NB4 (cell line): ENCODE results near the gene POLD1.

Experiments used
- DNase-seq: peaks from one replicate; pipeline ENCODE4 v3.0.0; 2010; ENCODE audit warnings: low read depth
- H3K4me3 ChIP-seq: one replicate; pipeline ENCODE4 v1.5.1; 2011; ENCODE audit warnings: mild to moderate bottlenecking, low read depth, low read length, moderate library complexity
- MYC ChIP-seq: IDR thresholded peaks from 2 replicates; pipeline ENCODE4 v1.6.1; 2011; ENCODE audit warnings: low read depth, low read length
- POLR2A ChIP-seq: IDR thresholded peaks from 2 replicates; pipeline ENCODE4 v1.6.1; 2011; ENCODE audit warnings: mild to moderate bottlenecking; ENCODE audit not compliant: insufficient read length; ENCODE audit errors: extremely low read depth
- TF ChIP-seq, protein P1 (sequence below): IDR thresholded peaks from one replicate; pipeline ENCODE4 v1.5.1; 2012; ENCODE audit warnings: low read depth, low read length
- TF ChIP-seq, protein P2 (sequence below): IDR thresholded peaks from 2 replicates; pipeline ENCODE4 v1.6.1; 2011; ENCODE audit warnings: low read depth, low read length

POLD1 gene

DNA sequence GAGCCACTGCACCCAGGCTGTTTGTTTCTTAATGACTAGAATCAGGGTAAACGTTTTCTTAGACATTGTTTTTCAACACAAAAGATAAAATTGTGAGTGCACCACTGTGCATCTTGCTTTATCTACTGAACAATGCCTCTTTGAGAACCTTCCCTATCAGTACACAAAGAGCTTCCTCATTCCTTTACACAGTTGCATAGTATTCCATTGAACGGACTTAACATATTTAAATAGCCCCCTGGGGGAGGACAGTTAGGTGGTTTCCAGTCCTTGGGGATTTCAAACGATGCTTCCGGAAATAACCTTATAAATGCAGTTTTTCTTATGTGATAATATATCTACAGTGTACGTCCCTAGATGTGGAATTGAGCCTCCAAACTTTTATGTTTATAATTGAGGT, 8.6 kb downstream of the POLD1 start:
- no peak overlapping the region for H3K4me3 ChIP-seq
- no peak for DNase-seq
- no peak for TF ChIP-seq MYC
- TF ChIP-seq POLR2A = no peak
- TF ChIP-seq, protein P1, sequence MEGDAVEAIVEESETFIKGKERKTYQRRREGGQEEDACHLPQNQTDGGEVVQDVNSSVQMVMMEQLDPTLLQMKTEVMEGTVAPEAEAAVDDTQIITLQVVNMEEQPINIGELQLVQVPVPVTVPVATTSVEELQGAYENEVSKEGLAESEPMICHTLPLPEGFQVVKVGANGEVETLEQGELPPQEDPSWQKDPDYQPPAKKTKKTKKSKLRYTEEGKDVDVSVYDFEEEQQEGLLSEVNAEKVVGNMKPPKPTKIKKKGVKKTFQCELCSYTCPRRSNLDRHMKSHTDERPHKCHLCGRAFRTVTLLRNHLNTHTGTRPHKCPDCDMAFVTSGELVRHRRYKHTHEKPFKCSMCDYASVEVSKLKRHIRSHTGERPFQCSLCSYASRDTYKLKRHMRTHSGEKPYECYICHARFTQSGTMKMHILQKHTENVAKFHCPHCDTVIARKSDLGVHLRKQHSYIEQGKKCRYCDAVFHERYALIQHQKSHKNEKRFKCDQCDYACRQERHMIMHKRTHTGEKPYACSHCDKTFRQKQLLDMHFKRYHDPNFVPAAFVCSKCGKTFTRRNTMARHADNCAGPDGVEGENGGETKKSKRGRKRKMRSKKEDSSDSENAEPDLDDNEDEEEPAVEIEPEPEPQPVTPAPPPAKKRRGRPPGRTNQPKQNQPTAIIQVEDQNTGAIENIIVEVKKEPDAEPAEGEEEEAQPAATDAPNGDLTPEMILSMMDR = no peak
- TF ChIP-seq, protein P2, sequence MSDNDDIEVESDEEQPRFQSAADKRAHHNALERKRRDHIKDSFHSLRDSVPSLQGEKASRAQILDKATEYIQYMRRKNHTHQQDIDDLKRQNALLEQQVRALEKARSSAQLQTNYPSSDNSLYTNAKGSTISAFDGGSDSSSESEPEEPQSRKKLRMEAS = no peak

DNA sequence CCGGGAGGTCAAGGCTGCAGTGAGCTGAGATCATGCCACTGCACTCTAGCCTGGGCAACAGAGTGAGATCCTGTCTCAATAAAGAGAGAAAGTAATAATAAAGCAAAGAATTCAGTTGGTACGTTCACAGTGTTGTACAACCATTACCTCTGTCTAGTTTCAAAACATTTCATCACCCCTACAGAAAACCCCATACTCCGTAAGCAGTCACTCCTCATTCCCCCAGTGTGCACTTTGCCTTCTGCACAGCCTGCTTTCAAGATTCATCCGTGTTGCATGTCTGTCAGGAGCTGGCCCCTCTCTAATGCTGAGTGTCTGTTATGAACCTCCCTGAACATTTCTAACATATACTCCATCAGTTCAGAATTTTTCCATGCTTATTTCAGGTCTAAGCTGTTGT, 9.4 kb downstream of the POLD1 start:
- TF ChIP-seq, protein P2 = no peak
- TF ChIP-seq, protein P1 = no peak
- no peak for TF ChIP-seq POLR2A
- TF ChIP-seq MYC = no peak

DNA sequence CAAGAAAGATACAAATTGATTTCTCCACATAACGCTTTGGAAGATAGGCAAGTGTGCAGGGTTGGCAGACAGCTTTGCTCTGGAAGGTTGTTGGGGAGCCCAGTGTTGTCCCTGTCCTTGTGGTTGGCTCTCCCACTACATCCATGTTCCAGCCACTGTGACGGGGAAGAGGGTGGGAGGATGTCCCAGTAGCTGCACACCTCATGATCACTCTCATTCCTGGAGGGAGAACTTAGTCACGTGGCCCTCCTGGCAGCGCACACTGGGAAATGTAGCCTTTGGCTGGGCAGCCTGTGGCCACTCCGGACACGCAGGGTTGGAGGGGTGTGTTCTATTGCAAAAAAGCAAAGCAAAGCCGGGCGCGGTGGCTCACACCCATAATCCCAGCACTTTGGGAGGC, 9.9 kb downstream of the POLD1 start:
- DNase-seq = no peak
- H3K4me3 ChIP-seq = no peak overlapping the region
- TF ChIP-seq, protein P2 = no peak
- TF ChIP-seq MYC (no peak), POLR2A (no peak)
- TF ChIP-seq, protein P1 = no peak

More for the DNA sequence above, 9.4 kb downstream of the POLD1 start:
- DNase-seq = no peak
- no peak overlapping the region for H3K4me3 ChIP-seq

GRCh38 chr19:50398675-50399367, 14.7 kb downstream of the POLD1 start:
- TF ChIP-seq, protein P1 = no peak
- no peak for TF ChIP-seq POLR2A
- TF ChIP-seq, protein P2 = no peak
- no peak for TF ChIP-seq MYC
- no peak for DNase-seq
- H3K4me3 ChIP-seq = no peak overlapping the region

DNA sequence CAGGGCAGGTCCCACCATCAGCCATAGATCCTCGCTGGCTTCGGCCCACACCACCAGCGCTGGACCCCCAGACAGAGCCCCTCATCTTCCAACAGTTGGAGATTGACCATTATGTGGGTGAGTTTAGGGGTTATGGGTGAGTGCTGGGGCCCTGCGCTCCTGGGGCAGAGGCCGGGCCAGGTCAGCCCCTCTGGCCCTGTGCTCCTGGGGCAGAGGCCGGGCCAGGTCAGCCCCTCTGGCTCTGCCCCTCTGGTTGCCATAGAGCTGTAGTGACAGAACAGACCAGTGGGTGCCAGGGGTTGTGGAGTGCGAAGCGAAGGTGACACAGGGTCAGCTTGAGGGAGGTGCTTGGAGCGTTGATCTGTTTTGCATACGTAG, 15.2 kb downstream of the POLD1 start:
- TF ChIP-seq, protein P1 = no peak
- no peak for TF ChIP-seq POLR2A
- TF ChIP-seq, protein P2 = no peak
- TF ChIP-seq MYC = no peak
- DNase-seq = no peak
- no peak overlapping the region for H3K4me3 ChIP-seq
